ENCODE results near the gene SPCS3.
"Not testable (repeated sequence)": the region's sequence is repeated elsewhere in the genome, so short reads cannot be mapped to it uniquely, and the experiment has no call there.

The SPCS3 gene

DNA sequence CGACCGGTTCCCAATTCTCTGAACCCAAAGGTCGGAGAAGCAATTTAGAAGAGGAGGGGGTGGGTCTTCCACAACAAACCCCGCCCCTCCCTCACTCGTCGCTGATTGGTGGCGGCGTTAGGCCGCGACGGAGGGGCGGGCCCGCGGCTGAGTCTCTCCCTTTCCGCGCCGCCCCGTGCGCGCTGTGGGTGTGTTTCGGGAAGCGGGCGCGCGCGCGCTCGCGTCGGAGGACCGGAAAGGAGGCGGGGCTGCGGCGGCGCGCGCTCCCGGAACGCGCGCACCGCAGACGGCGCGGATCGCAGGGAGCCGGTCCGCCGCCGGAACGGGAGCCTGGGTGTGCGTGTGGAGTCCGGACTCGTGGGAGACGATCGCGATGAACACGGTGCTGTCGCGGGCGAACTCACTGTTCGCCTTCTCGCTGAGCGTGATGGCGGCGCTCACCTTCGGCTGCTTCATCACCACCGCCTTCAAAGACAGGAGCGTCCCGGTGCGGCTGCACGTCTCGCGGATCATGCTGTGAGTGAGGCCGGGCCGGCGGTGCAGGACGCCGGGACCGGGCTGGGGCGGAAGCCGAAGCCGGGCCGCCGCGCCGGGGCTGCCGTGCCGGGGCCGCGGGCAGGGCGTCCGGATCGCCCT is at the start of gene SPCS3:
Gene SPCS3 (plus strand): TSS at position 263 of the 636 bp plus-strand sequence. CDS start 111 bp downstream, at position 374.
- DNase-seq, result peak; percentile 93 to 97

- DNase-seq, result no peak
Observed at GRCh38 chr4:176270669-176271068, 49.1 kb upstream of the SPCS3 start.

DNA sequence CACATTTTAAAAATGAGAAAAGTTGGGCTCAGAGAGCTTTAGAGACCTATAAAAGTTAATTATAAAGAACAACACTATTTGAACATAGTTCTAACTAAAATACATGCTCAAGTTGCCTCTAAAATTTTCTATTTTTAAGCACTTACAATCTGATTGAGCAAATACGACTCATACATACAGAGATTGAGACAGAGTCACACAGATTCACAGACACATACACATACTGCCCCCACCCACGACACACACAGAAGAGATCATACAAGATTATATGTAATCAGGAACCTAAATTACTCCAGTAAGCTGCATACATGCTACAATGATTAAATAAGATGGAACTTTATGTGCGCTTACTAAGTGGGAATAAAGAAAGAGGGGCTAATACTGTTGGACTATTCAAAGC is 48.0 kb upstream of the SPCS3 start:
- DNase-seq, result no peak

DNA sequence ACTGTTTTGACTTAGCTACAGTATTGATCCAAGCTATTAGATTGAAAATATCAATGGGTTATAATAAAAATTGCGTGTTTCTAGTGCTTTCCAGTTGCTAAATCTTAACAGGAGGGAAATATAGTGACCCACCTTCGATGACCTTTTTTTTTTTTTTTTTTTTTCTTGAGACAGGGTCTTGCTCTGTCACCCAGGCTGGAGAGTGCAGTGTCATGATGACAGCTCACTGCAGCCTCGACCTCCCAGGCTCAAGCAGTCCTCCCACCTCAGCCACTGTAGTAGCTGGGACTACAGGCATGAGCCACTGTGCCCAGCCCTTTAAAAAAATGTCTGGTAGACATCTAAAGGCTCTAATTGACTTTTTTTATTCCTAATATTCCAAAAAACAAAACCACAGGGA is 47.0 kb upstream of the SPCS3 start:
- no peak for DNase-seq

GRCh38 chr4:176273736-176274135 is 46.0 kb upstream of the SPCS3 start:
- no peak for DNase-seq

- no peak for DNase-seq
Observed at GRCh38 chr4:176274441-176274840, 45.3 kb upstream of the SPCS3 start.

GRCh38 chr4:176276710-176277109 is 43.1 kb upstream of the SPCS3 start:
- DNase-seq, result no peak

- DNase-seq, result peak; percentile 7 to 16
Observed at GRCh38 chr4:176277162-176277904, 42.4 kb upstream of the SPCS3 start.

DNA sequence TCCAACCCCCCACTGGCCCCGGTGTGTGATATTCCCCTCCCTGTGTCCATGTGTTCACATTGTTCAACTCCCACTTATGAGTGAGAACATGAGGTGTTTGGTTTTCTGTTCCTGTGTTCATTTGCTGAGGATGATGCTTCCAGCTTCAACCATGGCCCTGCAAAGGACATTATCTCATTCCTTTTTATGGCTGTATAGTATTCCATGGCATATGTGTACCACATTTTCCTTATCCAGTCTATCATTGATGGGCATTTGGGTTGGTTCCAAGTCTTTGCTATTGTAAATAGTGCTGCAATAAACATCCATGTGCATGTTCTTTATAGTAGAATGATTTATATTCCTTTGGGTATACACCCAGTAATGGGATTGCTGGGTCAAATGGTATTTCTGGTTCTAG is 40.2 kb upstream of the SPCS3 start:
- DNase-seq, result not testable (repeated sequence)

GRCh38 chr4:176286728-176287127 is 33.0 kb upstream of the SPCS3 start:
- DNase-seq, result no peak

- no peak for DNase-seq
Observed at GRCh38 chr4:176287546-176287945, 32.2 kb upstream of the SPCS3 start.

DNA sequence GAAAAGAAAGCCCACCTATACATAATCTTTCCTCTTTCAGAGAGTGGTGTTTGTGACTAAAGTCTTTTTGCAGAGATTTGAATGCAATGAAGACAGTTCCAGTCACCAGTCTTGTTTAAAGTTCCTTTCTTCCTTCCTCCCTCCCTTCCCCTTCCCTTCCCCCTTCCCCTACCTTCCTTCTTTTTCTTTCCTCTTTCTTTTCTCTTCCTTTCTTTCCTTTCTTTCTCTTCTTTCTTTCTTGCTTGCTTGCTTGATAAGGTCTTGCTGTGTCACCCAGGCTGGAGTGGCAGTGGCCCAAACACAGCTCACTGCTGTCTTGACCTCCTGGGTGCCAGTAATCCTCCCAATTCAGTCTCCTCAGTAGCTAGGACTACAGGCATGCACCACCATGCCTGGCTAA is 31.7 kb upstream of the SPCS3 start:
- no peak for DNase-seq

GRCh38 chr4:176289561-176289960 is 30.2 kb upstream of the SPCS3 start:
- DNase-seq, result no peak

DNA sequence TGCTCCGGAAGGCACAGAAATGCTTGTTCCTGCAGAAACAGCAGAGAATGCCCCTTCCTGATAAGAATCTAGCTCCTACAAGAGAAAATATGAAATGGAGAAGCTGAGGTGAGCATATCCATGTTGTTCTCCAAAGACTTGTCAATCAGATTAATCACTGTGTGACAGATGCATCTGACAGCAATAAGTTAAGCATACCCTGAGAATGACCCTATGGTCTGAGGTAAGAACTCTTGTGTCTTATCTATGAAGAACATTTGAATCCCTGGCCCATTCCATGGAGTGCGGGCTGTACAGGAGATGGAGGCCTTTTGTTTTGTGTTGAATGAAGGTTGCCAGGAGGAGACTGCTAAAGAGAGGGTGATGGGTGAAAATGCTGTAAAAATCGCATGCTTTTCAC is 29.2 kb upstream of the SPCS3 start:
- no peak for DNase-seq

DNA sequence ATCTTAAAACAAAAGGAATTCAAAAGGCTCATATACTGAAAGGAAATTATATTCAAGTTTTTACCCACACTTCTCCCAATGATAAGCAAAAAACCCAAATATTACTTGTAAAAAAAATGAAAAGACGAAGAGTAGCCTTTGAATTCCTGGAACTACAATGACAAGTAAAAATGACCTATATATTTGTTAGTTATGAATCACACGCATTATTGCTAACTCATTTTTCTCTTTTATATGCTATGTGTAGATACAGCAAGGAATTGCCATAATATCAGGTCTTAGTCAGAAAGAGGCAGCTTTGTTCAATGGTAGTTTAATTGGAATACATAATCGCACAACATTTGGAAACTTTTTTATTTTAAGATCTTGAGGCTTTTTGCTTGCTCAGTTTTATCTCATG is 28.0 kb upstream of the SPCS3 start:
- DNase-seq, result no peak

GRCh38 chr4:176292920-176293319 is 26.8 kb upstream of the SPCS3 start:
- no peak for DNase-seq

DNA sequence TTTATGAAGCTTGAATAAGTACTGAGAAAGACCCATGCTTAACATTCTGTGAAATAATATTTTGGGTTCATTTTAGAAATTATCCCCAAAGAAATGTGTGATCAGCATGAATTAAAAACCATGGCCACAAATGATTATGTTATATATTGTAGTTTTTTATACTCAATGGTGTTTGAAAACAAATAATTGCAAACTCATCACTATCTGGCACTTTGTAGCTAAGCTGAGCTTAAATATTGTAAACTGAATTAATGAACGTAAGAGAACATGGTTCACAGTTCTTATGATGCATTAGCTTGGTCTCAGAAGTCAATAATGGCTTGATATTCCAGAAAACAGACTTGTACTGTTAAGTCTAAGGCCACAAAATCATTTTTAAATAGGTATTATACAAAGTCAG is 26.1 kb upstream of the SPCS3 start:
- DNase-seq, result no peak

DNA sequence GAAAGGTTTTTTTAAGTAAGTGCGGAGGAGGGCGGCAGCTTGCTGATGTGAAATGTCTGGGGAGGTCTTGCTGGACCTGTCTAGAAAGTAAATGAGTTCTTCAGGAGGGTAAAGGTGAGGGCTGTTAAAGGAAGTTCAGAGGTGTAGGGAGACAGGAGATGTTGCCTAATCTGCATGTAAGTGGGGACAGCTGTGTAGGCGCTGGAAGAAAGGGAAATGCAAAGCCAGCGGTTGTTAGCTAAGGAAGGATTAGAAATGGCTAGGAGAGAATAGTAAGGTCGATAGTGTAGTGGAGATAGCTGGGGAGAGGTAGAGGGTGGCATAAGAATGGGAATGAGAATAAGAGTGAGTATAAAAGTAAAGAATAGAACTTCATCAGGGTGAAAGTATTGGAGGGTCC is 23.9 kb upstream of the SPCS3 start:
- not testable (repeated sequence) for DNase-seq

DNA sequence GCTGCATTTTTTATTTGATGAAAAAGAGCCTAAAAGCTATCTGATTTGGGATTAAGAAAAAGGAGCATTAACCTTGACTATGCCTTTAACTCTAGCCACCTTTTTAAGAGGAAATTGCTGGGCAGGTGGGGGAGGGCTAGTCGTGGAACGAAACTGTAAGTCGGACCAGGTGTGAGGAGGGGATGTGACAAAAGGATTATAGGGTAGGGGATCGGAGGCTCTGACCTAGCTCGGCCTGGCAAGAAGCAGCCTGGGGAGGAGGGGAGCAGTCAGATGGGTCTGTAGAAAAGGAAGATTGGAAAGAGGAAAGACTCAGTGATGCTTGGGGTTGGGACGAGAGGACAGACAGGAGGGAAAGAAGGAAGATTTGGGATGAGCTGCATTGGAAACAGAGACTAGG is 21.1 kb upstream of the SPCS3 start:
- DNase-seq, result no peak

DNA sequence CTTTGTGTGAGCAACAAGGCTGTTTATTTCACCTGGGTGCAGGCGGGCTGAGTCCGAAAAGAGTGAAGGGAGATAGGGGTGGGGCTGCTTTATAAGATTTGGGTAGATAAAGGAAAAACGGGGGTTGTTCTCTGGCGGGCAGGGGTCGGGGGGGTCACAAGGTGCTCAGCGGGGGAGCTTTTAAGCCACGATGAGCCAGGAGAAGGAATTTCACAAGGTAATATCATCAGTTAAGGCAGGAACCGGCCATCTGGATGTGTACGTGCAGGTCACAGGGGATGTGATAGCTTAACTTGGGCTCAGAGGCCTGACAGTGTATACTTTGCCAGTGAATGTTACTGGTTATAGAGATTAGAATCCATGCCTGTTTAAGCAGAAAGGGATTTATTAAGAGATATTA is 19.7 kb upstream of the SPCS3 start:
- no peak for DNase-seq

DNA sequence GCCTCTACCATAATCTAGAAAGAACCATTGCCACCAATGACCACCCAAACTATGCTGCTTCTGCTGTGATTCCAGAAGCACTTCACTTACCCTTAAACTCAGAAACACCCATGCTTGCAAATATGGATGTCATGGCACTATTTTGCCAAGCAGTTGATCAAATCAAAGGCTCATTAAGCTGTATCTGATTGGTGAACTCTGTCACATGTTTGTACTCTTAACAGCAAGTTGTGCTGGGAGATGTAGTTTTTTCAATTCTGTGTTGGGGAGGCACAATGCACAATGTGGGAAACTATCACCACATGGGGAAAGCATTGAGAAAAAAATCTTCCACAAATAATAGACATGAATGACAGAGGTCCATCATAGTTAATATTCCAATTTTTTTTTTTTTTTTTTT is 19.2 kb upstream of the SPCS3 start:
- no peak for DNase-seq

DNA sequence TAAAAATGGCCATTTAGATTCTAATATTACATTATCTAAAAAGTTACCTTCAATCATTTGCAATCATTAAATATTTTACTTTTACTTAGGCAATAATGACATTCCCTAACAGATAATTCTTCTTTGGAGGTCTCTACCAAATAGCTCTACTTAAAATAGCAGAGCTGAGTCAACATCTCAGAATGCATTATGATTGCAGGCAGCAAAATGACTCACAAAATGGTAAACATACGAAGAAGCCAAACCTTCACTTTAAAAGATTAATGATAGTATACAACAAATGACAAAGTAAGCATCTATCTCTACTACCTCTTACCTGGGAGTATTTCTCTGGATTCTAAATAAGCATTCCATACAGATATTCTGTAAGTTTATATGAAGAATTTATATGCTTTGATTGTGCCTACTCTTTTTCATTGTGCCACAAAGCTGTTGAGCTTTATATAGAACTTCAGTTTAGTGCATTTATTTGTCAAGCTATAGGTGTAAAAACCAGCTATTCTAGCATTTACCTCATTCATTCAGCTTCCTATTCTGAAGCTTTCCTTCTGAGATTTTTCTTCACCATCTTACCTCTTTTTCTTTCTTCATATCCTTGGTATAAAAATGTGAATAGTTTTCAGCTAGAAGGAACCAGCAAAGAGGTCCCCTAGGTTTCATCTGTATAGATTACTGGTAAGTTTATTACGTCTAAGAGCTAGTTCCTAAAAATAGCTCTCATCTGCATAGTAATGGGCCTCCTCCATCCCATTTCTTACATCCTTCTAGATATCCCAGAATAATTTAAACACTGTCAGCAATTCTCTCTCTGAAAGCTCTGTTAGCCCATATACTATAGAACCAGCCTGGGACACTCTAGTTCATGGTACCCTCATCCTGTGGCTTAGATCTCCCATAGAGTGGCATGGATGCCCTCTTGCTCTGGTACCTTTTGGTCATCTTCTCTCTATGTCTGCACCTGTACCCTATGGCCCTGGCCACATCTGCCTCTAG is 17.2 kb upstream of the SPCS3 start:
- no peak for DNase-seq

- no peak for DNase-seq
Observed at GRCh38 chr4:176303938-176304337, 15.8 kb upstream of the SPCS3 start.
